GM19324 (cell line): ENCODE measurements around the gene ST3GAL3.

Experiments used
- ATAC-seq: cut with Tn5 transposase; IDR thresholded peaks from one replicate; pipeline ENCODE4 v1.9.1; 2021; ENCODE audit warnings: mild to moderate bottlenecking, moderate library complexity; ENCODE audit not compliant: unreplicated experiment, low FRiP score

Gene ST3GAL3

GRCh38 chr1:43933386-43934100, 226.2 kb downstream of the ST3GAL3 start, which contains the start of gene ARTN:
TSS of gene ARTN (plus strand) at chr1:43933801. CDS start at chr1:43935657, 1,856 bp downstream.
- no peak for ATAC-seq

GRCh38 chr1:43934101-43934985, 227.0 kb downstream of the ST3GAL3 start:
- ATAC-seq = no peak

GRCh38 chr1:43934986-43935324, 227.6 kb downstream of the ST3GAL3 start:
- ATAC-seq = no peak

- no peak for ATAC-seq
These were observed 228.5 kb downstream of the ST3GAL3 start for GRCh38 chr1:43935711-43936427.

GRCh38 chr1:43936431-43937151, 229.3 kb downstream of the ST3GAL3 start:
- ATAC-seq = no peak

- no peak for ATAC-seq
These were observed 230.0 kb downstream of the ST3GAL3 start for GRCh38 chr1:43937179-43937865.

GRCh38 chr1:43938383-43938782, 231.0 kb downstream of the ST3GAL3 start:
- ATAC-seq = no peak

GRCh38 chr1:43938892-43939587, 231.7 kb downstream of the ST3GAL3 start:
- ATAC-seq = no peak

- ATAC-seq = no peak
These were observed 235.1 kb downstream of the ST3GAL3 start for GRCh38 chr1:43942411-43942810.

- ATAC-seq = no peak
These were observed 237.5 kb downstream of the ST3GAL3 start for GRCh38 chr1:43944860-43945259.

- ATAC-seq = no peak
These were observed 238.4 kb downstream of the ST3GAL3 start for GRCh38 chr1:43945674-43946235.

- peak; percentile 94 for ATAC-seq
These were observed 239.1 kb downstream of the ST3GAL3 start, which contains the start of gene IPO13 for GRCh38 chr1:43946236-43947060. TSS of gene IPO13 (plus strand) at chr1:43946950. CDS start at chr1:43947601, 651 bp downstream.

- ATAC-seq = no peak
These were observed 239.9 kb downstream of the ST3GAL3 start for GRCh38 chr1:43947061-43947873.

- no peak for ATAC-seq
These were observed 240.6 kb downstream of the ST3GAL3 start for GRCh38 chr1:43947874-43948437.

- ATAC-seq = no peak
These were observed 242.3 kb downstream of the ST3GAL3 start for GRCh38 chr1:43949678-43950077.

- no peak for ATAC-seq
These were observed 244.0 kb downstream of the ST3GAL3 start for GRCh38 chr1:43951021-43951985.
